Osteocyte (in vitro differentiated cells): ENCODE results near the gene GPR35. TPM values are rescaled to one million over a fixed set of nuclear protein-coding genes. Genes with fewer than 3 reads are reported as not detected.

Experiments
- DNase-seq: peaks from one replicate; pipeline ENCODE4 v3.0.0; 2021; ENCODE audit warnings: mixed read lengths; ENCODE audit not compliant: unreplicated experiment; ENCODE audit errors: extremely low spot score
- H3K27ac Mint-ChIP-seq: one replicate; pipeline ENCODE4 v1.8.0; 2021; ENCODE audit warnings: mild to moderate bottlenecking, mixed read lengths; ENCODE audit not compliant: unreplicated experiment
- H3K27me3 Mint-ChIP-seq: one replicate; pipeline ENCODE4 v1.8.0; 2021; ENCODE audit warnings: mixed read lengths; ENCODE audit not compliant: unreplicated experiment
- H3K36me3 Mint-ChIP-seq: one replicate; pipeline ENCODE4 v1.8.0; 2021; ENCODE audit warnings: mixed read lengths; ENCODE audit not compliant: unreplicated experiment
- H3K4me1 Mint-ChIP-seq: one replicate; pipeline ENCODE4 v1.8.0; 2021; ENCODE audit warnings: mixed read lengths; ENCODE audit not compliant: unreplicated experiment
- H3K4me3 Mint-ChIP-seq: one replicate; pipeline ENCODE4 v1.8.0; 2021; ENCODE audit warnings: mild to moderate bottlenecking, moderate library complexity, mixed read lengths; ENCODE audit not compliant: unreplicated experiment
- H3K9me3 Mint-ChIP-seq: one replicate; pipeline ENCODE4 v1.8.0; 2021; ENCODE audit warnings: mixed read lengths; ENCODE audit not compliant: unreplicated experiment
- total RNA-seq: library from RNA; stranded (reverse); gene quantifications from 2 replicates; pipeline ENCODE4 v1.2.1, GENCODE V29; 2021
- TF ChIP-seq, protein P1 (sequence below): fragments of 200-600 bp; sonication (generic); IDR thresholded peaks from 2 replicates; pipeline ENCODE4 v1.5.0; 2021; ENCODE audit warnings: antibody characterized with exemption, mild to moderate bottlenecking, moderate library complexity

GPR35 gene
- total RNA-seq, 1 donor from 2014 or later = 3.6 TPM

DNA sequence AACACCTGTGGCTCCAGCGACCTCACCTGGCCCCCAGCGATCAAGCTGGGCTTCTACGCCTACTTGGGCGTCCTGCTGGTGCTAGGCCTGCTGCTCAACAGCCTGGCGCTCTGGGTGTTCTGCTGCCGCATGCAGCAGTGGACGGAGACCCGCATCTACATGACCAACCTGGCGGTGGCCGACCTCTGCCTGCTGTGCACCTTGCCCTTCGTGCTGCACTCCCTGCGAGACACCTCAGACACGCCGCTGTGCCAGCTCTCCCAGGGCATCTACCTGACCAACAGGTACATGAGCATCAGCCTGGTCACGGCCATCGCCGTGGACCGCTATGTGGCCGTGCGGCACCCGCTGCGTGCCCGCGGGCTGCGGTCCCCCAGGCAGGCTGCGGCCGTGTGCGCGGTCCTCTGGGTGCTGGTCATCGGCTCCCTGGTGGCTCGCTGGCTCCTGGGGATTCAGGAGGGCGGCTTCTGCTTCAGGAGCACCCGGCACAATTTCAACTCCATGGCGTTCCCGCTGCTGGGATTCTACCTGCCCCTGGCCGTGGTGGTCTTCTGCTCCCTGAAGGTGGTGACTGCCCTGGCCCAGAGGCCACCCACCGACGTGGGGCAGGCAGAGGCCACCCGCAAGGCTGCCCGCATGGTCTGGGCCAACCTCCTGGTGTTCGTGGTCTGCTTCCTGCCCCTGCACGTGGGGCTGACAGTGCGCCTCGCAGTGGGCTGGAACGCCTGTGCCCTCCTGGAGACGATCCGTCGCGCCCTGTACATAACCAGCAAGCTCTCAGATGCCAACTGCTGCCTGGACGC lies 4.9 kb downstream of the GPR35 start:
- Mint-ChIP-seq H3K36me3 (peaks cover 3% of the 10 kb centered on the region), H3K27ac (no peak overlapping the region), H3K4me3 (no peak overlapping the region), H3K27me3 (no peaks in the 10 kb centered on the region), H3K4me1 (peaks cover 2% of the 10 kb centered on the region), H3K9me3 (peaks cover 21% of the 10 kb centered on the region)
- no peak for DNase-seq
- TF ChIP-seq, protein P1, sequence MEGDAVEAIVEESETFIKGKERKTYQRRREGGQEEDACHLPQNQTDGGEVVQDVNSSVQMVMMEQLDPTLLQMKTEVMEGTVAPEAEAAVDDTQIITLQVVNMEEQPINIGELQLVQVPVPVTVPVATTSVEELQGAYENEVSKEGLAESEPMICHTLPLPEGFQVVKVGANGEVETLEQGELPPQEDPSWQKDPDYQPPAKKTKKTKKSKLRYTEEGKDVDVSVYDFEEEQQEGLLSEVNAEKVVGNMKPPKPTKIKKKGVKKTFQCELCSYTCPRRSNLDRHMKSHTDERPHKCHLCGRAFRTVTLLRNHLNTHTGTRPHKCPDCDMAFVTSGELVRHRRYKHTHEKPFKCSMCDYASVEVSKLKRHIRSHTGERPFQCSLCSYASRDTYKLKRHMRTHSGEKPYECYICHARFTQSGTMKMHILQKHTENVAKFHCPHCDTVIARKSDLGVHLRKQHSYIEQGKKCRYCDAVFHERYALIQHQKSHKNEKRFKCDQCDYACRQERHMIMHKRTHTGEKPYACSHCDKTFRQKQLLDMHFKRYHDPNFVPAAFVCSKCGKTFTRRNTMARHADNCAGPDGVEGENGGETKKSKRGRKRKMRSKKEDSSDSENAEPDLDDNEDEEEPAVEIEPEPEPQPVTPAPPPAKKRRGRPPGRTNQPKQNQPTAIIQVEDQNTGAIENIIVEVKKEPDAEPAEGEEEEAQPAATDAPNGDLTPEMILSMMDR = no peak

DNA sequence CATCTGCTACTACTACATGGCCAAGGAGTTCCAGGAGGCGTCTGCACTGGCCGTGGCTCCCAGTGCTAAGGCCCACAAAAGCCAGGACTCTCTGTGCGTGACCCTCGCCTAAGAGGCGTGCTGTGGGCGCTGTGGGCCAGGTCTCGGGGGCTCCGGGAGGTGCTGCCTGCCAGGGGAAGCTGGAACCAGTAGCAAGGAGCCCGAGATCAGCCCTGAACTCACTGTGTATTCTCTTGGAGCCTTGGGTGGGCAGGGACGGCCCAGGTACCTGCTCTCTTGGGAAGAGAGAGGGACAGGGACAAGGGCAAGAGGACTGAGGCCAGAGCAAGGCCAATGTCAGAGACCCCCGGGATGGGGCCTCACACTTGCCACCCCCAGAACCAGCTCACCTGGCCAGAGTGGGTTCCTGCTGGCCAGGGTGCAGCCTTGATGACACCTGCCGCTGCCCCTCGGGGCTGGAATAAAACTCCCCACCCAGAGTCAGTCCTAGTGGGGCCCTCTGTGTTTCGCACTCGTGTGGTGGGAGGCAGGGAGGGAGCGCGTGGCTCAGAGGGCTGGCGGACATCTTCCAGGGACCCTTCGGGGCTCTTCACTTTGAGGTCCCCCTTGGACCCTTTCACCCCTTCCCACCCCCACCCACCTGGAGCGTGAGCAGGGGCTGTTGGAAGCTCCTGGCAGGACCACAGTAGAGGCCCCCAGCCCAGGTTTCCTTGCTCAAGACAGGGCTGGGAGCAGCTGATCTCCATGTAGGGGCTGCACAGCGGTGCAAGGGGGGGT lies 5.7 kb downstream of the GPR35 start:
- H3K4me3 Mint-ChIP-seq = no peak overlapping the region
- H3K9me3 Mint-ChIP-seq = peaks cover 21% of the 10 kb centered on the region
- H3K4me1 Mint-ChIP-seq = no peaks in the 10 kb centered on the region
- no peak for DNase-seq
- no peak overlapping the region for H3K27ac Mint-ChIP-seq
- TF ChIP-seq, protein P1 = no peak
- no peaks in the 10 kb centered on the region for H3K27me3 Mint-ChIP-seq
- peaks cover 3% of the 10 kb centered on the region for H3K36me3 Mint-ChIP-seq

DNA sequence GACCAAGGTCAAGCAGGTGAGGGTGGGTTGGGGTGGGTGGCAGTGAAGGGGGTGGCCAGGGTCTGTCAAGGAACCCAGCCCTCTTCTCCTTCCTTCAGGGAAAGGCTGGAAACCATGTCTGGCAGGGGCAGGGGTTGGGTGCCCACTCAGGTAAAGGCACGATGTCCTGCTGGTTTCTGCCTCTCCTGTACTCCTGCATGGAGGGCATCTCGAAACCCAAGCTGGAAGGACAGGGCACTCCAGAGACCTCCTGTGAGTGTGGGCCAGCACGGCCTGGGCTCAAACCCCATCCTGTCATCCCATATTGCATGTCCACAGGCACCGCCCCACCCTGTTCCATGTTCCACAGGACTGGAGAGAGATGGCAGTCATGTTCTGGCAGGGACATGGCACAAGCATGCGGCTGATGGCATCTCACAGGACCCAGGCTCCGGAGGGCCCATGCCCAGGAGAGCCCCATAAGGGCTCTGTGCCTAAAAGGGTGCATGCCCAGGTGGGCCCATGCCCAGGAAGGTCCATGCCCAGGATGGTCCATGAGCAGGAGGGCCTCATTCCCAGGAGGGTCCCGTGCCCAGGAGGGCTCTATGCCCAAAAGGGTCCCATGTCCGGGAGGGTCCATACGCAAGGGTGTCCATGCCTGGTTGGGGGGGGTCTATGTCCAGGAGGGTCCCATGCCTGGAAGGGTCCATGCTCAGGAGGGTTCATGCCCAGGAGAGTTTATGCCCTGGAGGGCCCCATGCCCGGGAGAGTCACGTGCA lies 6.4 kb downstream of the GPR35 start:
- Mint-ChIP-seq H3K27ac (no peak overlapping the region), H3K27me3 (no peaks in the 10 kb centered on the region), H3K36me3 (peaks cover 3% of the 10 kb centered on the region), H3K4me1 (no peaks in the 10 kb centered on the region), H3K9me3 (peaks cover 21% of the 10 kb centered on the region), H3K4me3 (no peak overlapping the region)
- DNase-seq = no peak
- TF ChIP-seq, protein P1 = no peak

DNA sequence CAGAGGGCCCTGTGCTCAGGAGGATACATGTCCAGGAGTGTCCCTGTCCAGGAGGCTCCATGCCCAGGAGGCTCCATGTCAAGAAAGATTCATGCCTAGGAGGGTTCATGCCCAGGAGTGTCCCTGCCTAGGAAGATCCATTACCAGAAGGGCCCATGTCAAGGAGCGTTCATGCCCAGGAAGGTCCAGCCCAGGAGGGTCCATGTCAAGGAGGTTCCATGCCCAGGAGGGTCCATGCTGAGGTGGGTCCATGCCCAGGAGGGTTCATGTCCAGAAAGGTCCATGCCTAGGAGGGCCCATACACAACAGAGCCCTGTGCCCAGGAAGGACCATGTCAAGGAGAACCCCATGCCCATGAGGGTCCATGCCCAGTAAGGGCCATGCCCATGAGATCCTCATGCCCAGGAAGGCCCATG lies 7.0 kb downstream of the GPR35 start:
- Mint-ChIP-seq H3K9me3 (peaks cover 21% of the 10 kb centered on the region), H3K4me3 (no peak overlapping the region), H3K4me1 (no peaks in the 10 kb centered on the region), H3K27me3 (no peaks in the 10 kb centered on the region), H3K36me3 (peaks cover 3% of the 10 kb centered on the region), H3K27ac (no peak overlapping the region)
- DNase-seq = no peak
- TF ChIP-seq, protein P1 = no peak
